Embryonic facial prominence (tissue), 1 donor: ENCODE measurements around the gene RRP12.
"Not testable (repeated sequence)": the region's sequence is repeated elsewhere in the genome, so short reads cannot be mapped to it uniquely, and the experiment has no call there.

Experiments
- DNase-seq: peaks from one replicate; pipeline ENCODE4 v3.0.0-alpha.2; 2016; ENCODE audit errors: extremely low spot score

The RRP12 gene, protein sequence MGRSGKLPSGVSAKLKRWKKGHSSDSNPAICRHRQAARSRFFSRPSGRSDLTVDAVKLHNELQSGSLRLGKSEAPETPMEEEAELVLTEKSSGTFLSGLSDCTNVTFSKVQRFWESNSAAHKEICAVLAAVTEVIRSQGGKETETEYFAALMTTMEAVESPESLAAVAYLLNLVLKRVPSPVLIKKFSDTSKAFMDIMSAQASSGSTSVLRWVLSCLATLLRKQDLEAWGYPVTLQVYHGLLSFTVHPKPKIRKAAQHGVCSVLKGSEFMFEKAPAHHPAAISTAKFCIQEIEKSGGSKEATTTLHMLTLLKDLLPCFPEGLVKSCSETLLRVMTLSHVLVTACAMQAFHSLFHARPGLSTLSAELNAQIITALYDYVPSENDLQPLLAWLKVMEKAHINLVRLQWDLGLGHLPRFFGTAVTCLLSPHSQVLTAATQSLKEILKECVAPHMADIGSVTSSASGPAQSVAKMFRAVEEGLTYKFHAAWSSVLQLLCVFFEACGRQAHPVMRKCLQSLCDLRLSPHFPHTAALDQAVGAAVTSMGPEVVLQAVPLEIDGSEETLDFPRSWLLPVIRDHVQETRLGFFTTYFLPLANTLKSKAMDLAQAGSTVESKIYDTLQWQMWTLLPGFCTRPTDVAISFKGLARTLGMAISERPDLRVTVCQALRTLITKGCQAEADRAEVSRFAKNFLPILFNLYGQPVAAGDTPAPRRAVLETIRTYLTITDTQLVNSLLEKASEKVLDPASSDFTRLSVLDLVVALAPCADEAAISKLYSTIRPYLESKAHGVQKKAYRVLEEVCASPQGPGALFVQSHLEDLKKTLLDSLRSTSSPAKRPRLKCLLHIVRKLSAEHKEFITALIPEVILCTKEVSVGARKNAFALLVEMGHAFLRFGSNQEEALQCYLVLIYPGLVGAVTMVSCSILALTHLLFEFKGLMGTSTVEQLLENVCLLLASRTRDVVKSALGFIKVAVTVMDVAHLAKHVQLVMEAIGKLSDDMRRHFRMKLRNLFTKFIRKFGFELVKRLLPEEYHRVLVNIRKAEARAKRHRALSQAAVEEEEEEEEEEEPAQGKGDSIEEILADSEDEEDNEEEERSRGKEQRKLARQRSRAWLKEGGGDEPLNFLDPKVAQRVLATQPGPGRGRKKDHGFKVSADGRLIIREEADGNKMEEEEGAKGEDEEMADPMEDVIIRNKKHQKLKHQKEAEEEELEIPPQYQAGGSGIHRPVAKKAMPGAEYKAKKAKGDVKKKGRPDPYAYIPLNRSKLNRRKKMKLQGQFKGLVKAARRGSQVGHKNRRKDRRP (N-terminal part only)

DNA sequence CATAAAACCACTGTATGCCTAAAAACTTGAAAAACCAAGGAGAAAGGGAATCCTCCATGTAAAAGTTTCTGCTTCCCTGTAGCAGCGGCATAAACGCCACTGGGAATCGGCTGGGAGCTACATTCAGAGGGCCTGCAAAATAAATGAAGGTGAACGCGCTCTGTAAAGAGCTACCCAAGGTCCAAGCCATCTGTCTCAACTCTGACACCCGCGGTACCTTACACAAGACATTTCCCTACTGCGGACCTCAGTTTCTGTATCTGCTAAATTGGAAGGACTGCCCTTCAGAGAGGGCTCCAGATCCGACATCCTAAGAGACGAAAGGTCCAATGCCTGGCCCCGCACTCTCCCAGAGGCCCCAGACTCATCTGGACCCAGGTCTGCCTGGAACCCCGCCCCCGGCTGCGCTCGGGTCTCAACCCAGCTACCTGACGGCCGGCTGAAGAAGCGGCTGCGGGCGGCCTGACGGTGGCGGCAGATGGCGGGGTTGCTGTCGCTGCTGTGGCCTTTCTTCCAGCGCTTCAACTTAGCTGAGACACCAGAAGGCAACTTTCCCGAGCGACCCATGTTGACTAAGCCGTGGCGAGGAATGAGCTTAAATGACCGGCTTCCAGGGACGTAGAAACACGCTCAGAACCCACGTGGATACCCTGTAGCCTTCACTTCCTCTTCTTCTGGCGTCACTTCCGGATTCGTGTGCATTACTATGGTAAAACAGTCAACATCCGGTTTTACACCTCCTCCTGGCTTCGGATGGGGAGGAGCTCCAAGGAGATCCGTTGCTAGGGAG lies at the start of gene RRP12:
Gene RRP12, minus strand, starts transcription at position 676 of the 790 bp plus-strand sequence. Its CDS starts 109 bp downstream, at position 567.
- peak; percentile 98 for DNase-seq

DNA sequence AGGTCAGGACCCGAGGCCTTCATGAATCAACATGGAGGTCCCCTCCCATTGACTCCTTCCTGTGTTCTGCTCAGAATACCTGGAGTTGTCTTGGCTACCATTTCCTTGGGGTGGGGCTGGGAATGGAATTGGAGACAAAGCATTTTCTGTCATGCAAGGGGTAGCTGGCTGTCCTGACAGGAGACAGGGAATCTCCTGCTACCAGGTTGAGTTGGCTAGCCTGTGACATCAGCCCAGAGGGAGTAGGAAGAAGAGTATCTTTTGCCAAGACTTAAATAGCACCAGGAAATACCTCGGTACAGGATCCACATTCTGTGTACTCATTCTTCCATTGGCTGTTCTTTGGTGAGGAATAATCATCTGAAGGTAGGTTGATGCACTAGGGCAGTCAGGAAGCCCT lies 49.7 kb upstream of the RRP12 start:
- no peak for DNase-seq

DNA sequence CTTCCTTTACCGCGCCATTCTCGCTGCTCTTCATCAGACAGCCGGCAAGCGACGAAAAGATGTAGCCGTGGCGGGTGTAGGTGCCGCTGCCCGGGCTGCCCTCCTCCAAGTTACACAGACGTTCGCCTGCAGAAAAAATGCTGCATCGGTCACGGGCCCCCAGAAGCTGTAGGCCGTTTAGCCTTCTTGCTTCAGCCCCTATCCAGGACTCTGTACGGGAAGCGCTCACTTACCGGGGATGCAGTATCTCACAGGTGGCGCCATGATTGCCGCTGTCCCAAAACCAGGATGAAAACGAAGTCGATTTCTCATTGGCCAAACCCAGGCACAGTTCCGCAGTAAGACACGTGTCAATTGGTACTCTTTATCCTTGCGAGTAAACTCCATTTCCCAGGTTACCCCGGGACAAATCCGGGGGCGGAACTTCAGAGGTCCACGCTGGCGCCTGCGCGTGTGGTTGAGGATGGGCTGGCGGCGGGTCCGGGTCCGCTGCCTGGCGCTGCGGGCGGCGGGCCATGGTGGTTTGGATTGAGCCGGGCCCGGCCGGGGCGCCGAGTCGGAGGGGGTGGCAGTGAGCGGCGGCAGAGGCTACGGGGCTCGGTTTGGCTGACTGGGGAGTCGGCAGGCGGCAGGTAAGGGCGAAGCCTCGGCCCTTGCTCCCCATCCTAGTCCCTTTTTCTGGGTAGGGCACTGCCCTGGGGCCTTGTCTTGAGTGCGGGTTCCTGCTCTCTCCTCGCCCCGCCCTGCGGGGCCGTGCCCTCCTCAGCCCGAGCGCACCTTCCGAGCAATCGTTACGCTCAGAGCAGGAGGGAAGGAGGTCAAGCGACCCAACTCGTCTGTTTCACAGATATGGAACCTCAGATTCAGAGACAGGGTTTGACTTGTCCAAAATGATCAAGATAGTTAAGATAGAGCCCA lies 44.8 kb upstream of the RRP12 start, which contains the start of the genes EXOSC1 and ZDHHC16:
Gene EXOSC1, minus strand, starts transcription at position 285 of the 918 bp plus-strand sequence. Its CDS starts 21 bp downstream, at position 264.
Gene ZDHHC16, plus strand, starts transcription at position 454 of the 918 bp plus-strand sequence. CDS start 5,501 bp downstream, outside the sequence.
- peak; percentile 95 for DNase-seq

DNA sequence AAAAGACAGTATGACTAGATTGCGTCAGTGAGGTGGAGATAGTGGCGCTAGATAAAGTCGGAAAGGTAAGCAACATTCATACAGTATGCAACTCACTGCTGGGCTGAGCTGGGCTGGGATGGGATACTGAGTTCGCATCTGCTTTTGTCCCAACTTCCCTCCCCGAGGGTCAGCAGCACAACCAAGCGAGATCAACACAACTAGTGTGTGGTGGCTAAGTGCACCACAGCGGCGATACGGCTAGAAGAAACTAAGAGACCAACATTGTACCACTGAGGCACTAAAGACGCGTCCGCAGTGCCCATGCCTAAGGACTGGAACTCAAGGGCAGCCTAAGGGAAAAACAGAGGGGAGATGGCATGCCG lies 44.2 kb upstream of the RRP12 start:
- DNase-seq, result no peak

DNA sequence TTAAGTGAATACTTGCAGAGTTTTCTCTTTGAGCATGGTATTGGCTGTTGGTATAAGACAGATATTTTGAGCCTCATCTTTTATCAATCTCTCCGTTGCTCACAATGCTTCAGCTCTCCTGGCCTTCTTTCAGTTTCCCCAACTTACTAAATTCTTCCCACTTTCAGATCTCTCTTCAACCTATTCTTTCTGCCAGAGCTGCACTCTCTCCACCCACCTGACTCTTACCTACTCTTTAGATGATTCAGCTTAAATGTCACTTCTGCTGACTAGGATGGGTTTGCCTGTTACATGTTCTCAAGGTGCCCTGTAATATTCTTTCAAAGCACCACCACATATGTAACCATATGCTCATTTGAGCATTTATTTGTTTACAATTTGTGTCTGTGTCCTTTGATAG lies 43.1 kb upstream of the RRP12 start:
- DNase-seq, result no peak

DNA sequence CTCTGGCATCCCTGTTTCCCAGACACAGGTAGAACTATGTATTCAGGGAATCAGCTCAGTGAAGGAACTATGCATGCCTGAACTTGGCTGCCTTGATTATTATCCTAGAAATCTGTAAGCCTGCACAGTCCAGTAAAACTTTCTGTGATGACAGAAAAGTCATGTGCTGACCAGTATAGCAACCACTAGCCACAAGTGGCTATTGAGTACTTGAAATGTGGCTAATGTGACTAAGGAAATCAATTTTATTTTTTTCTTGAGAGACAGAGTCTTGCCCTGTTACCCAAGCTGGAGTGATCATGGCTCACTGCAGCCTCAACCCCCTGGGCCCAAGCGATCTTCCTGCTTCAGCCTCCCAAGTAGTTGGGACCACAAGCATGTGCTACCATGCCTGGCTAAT lies 41.1 kb upstream of the RRP12 start:
- no peak for DNase-seq

DNA sequence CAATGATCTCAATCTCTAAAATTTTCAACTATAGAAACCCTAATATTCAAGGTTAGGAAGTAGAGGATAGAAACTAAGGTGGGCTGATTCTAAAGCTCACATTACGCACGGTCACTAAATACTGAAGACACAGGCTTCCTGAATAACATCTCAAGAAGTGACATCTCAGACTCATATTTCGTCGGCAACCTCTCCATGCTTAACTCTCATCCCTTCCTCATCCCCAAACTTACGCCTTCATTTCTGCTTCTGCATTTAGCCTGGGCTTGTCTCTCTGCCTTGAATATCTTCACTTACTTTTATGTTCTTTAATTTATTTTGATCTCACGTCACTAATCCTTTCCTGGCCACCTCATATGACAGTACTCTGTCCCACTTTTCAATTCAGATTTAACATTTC lies 34.1 kb upstream of the RRP12 start:
- no peak for DNase-seq

DNA sequence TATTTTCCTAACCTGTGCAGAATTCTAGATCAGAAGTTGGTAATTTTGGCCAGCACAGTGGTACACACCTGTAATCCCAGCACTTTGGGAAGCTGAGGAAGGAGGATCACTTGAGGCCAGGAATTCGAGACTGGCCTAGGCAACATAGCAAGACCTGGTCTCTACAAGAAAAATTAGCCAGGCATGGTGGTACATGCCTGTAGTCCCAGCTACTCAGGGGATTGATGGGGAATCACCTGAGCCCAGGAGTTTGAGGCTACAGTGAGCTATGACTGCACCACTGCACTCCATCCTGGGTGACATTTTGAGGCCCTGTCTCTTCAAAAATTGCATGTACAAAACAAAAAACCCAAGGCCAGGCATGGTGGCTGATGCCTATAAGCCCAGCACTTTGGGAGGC lies 33.4 kb upstream of the RRP12 start:
- no peak for DNase-seq

DNA sequence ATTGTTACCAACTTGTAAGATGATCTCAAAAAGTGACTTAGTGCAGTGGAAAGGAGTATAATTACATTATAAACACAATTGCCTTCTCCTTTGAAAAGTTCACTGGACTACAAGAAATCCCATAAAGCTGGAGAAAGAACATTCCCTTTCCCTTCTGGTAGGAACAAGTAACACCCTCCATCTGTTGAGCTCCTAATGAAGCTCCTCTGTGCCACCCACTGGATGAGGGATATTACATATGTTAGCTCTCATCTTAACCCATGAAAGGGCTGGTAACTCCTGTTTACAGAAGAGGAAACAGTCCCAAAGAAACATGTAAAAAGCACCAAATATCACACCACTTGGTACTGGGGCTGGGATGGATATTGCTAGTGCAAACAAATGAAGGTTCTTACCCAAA lies 32.9 kb upstream of the RRP12 start:
- DNase-seq, result no peak

DNA sequence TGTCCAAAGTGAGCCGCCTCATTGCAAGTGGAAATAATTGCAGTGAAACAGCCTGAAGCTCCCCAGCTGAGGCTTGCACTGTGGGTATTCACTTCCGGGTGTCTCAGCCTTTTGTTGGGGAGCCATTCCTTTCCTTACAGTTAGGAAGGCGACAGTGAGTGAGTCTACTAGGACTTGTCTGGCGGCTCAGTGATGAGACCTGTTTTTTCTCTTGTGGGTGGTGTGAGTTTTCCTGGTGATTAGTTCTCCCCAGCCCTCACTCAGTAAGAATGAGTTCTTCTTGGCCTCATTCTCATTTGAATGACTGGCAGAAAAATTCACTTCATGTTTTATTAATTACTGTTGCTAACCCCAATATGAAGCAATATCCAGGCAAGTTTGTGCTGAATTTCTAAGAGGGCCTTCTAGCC lies 27.4 kb upstream of the RRP12 start:
- no peak for DNase-seq

DNA sequence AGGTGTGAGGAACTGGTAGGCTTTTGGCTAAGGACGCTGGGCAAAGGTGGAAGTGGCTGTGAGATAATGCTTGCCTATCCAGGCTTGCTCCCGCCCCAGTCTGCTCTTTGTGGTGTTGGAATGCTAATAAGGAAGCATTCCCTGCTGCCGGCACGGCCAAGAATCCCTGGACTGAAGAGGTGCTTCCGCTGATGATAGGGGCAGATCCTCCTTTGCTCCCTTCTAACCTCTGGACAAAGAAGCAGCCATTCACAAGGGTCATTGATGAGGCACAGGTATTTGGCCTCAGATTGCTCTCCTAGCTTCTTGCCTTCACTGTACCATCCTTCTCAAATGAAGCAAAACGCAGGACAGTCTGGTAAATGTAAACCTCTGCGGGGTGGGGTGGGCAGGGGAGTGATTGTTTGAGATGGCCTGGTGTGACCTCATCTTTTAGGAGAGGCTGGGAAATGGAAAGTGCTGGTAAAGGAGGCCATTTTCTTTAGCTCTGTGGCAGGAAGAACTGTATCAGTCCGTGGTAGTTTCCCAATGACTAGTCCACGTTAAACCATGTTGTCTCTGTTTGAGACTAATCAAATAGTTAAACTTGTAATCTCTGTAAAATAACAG lies 26.5 kb upstream of the RRP12 start:
- no peak for DNase-seq

DNA sequence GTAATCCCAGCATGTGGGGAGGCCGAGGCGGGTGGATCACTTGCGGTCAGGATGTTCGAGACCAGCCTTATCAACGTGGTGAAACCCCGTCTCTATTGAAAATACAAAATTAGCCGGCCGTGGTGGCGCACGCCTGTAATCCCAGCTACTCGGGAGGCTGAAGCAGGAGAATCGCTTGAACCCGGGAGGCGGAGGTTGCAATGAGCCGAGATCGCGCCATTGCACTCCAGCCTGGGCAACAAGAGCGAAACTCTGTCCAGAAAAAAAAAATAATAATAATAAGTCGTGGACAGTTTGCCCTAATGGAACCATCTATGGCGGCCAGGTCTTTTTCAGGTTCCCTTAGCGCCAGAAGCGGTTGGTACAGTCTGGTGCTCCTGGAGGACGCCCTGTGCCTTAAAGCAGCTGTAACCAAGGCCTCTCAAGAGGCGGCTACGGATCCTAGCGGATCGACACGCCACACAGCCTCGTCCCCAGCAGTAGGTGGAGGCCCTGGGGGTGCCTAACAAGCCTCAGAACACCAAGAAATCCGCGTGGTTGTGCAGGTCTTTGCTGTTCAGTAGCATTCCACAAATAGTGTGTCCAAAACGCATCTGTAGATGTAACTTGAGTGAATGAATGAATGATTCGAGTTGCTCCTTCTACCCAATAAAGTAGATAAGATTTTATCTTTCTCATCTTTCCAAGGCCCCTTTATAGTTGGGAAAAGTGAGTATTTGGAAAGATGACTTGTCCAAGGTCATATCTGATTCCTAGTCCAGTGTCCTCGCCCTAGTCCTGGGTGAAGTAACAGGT lies 25.8 kb upstream of the RRP12 start:
- DNase-seq, result no peak

DNA sequence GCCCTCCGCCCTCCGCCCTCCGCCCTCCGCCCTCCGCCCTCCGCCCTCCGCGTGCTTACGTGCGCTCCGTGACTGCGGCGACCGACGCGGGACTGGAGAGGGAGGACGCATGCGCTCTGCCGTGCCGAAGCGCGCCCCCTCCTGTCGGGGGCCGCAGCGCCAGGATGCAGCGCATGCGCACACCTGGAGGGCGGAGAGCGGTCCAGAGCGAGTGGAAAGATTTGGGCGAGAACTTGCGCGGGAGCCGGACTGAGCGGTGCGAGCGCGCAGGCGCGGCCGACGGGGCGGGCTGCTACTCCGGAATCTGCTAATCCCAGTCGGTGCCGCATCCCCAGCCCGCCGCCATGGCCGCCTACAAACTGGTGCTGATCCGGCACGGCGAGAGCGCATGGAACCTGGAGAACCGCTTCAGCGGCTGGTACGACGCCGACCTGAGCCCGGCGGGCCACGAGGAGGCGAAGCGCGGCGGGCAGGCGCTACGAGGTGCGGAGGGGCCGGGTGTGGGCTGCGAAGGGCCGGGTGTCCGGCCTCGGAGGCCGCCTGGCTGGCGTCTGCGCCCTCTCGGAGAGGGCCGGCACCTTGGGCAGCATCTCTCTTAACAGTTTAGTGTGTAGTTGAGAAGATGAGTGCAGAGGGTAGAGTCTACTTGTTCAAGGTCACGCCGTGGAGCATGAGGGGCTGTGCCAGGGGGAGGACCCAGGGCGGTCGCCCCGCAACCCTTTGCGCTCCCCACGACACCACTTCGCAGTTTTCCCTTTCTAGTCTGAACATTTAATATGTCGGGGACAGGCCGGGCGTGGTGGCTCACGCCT lies 25.0 kb upstream of the RRP12 start, which contains the start of gene PGAM1:
Gene PGAM1, plus strand, starts transcription at position 228 of the 812 bp plus-strand sequence. Its CDS starts 117 bp downstream, at position 345.
- peak; percentile 96 for DNase-seq

DNA sequence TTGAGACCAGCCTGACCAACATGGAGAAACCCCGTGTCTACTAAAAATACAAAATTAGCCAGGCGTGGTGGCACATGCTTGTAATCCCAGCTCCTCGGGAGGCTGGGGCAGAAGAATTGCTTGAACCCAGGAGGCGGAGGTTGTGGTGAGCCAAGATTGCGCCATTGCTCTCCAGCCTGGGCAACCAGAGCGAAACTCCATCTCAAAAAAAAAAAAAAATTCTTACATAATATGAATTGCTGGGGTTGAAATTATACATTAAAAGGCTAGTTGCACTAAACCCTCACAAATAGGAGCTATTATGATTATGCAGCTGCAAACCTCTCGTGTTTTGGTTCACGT lies 22.6 kb upstream of the RRP12 start:
- not testable (repeated sequence) for DNase-seq

DNA sequence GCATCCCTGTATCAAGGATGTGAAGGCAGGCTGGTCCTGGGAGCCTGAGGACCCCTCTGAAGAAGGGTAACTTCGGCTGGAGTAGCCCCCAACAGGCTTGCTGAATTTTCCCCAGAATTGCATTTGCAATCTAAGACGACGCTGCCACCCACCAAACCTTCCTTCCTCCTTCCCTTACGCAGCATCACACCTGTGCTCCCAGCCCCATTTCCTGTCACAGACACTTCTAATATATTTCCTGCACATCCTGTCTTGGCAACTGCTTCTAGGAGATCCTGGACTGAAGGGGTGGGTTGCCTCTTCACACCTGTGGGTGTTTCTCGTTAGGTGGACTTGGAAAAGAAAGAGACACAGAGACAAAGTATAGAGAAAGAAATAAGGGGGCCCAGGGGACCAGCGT lies 15.4 kb upstream of the RRP12 start:
- no peak for DNase-seq

DNA sequence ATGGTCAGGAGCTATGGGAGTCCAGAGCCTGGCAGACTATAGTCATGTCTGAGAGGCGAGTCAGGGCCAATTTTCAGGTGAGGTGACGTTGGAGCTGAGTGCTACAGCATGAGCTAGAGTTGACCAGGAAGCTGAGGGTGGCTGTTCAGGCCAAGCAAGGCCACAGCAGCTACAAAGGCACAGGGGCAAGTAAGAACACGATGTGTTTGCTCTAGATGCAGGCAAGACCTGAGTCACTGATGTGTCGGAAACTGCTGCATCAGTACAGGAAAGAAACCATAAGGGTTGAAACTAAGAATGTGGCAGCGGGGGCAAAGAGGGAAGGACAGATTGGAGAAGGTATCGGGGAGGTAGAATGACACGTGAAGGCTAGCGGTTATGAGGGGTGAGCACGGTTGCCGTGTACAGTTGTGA lies 11.8 kb upstream of the RRP12 start:
- DNase-seq, result no peak

DNA sequence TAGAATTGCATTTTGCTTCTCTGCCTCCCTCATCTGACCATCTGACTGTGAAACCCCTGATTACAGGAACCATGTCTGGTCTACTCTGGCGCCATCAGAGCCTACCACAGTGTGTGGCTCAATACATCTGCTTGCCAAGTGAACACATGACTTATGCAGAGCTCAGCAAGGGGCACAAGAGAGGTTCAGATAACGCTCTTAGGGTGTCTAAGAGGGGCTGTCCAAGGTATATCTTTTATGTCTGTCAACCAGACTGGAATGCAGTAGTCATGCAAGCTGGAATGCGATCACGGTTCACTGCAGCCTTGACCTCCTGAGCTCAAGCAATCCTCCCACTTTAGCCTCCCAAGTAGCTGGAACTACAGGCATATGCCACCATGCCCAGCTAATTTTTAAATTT lies 10.3 kb upstream of the RRP12 start:
- no peak for DNase-seq
